Nephron (organoid): ENCODE measurements around the gene SND1.

Experiments
- H3K27ac Mint-ChIP-seq, 3 experiments: 2 replicates each; pipeline ENCODE4 v1.8.0; 2020; ENCODE audit warnings: mixed read lengths in 3 of 3, mild to moderate bottlenecking in 2 of 3, moderate library complexity in 1 of 3
- H3K27me3 Mint-ChIP-seq: 2 replicates; pipeline ENCODE4 v1.8.0; 2021; ENCODE audit warnings: low read depth, mild to moderate bottlenecking, moderate library complexity, mixed read lengths
- H3K36me3 Mint-ChIP-seq: 2 replicates; pipeline ENCODE4 v1.8.0; 2020; ENCODE audit warnings: low read depth, mixed read lengths
- H3K4me1 Mint-ChIP-seq: 2 replicates; pipeline ENCODE4 v1.8.0; 2020; ENCODE audit warnings: mixed read lengths
- H3K4me3 Mint-ChIP-seq, 3 experiments: 2 replicates each; pipeline ENCODE4 v1.8.0; 2020; ENCODE audit warnings: mild to moderate bottlenecking in 3 of 3, mixed read lengths in 3 of 3, moderate library complexity in 2 of 3
- H3K9me3 Mint-ChIP-seq: 2 replicates; pipeline ENCODE4 v1.8.0; 2020; ENCODE audit warnings: mixed read lengths
- TF ChIP-seq, protein P1 (sequence below), 3 experiments: fragments of 200-600 bp; sonication (generic); IDR thresholded peaks; one replicate each; pipeline ENCODE4 v1.5.0; 2021; ENCODE audit warnings: antibody characterized with exemption in 3 of 3; ENCODE audit not compliant: unreplicated experiment in 3 of 3

The SND1 gene

DNA sequence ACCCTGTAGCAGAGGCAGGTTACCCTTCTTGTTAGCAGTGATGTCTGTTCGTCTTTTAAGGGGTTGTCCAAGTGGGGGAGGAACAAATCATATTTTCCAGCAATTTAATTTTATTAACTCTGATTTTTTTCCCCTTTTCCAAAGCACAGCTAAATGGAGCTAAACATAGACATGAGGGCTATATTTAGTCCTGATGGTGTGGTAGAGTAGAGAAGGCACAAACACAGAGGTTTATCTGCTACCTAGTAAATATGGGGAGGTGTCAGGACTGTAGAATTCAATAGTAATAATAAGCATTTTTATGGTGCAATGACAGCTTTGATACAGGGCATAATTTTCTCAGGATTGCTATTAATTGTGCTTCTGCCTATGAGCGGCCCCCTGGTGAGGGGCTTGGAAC lies 356.8 kb downstream of the SND1 start:
- no peak overlapping the region for H3K27ac Mint-ChIP-seq

DNA sequence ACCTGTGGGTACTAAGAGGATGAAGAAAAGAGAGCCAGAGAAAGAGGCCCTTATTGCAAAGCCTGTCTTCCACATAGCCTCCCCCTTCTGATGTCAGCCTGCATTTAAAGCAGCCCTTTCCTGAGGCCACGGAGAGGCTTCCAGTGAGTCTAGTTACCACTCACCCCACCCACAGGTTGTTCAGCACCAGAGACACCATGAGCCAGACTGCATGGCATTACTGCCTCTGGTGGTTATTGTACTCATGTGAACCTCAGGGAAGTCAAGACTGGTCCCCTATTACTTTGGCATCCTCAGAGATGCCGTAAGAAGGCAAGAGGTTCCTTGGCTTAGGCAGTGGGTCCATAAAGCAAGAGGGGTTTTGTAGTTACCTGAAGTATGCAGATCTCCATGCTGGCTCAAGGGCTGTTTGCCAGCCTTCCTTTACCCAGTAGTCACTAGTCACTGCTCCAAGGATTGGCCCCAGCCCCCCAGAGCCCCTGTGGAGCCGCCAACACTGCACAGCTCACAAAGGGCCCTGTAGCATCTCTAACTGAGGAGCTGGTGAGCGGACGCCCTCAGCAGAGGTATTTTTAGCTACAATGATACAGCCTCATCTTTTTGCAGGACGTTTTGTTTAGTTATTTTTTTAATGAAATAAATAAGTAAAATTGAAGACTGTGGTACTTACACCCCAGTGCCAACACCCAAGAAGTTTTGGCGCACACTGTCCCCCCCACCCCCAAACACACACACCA lies 358.6 kb downstream of the SND1 start:
- Mint-ChIP-seq H3K36me3 (no peaks in the 10 kb centered on the region), H3K27ac (no peak overlapping the region), H3K27me3 (no peaks in the 10 kb centered on the region), H3K9me3 (no peaks in the 10 kb centered on the region), H3K4me1 (peaks cover 29% of the 10 kb centered on the region), H3K4me3 (no peak overlapping the region)
- TF ChIP-seq, protein P1, sequence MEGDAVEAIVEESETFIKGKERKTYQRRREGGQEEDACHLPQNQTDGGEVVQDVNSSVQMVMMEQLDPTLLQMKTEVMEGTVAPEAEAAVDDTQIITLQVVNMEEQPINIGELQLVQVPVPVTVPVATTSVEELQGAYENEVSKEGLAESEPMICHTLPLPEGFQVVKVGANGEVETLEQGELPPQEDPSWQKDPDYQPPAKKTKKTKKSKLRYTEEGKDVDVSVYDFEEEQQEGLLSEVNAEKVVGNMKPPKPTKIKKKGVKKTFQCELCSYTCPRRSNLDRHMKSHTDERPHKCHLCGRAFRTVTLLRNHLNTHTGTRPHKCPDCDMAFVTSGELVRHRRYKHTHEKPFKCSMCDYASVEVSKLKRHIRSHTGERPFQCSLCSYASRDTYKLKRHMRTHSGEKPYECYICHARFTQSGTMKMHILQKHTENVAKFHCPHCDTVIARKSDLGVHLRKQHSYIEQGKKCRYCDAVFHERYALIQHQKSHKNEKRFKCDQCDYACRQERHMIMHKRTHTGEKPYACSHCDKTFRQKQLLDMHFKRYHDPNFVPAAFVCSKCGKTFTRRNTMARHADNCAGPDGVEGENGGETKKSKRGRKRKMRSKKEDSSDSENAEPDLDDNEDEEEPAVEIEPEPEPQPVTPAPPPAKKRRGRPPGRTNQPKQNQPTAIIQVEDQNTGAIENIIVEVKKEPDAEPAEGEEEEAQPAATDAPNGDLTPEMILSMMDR (IDR thresholded peaks at IDR 0.05; ENCODE audit: unreplicated experiment in 3 of 3) = no peak

More for the DNA sequence above, 356.8 kb downstream of the SND1 start:
- TF ChIP-seq, protein P1 (IDR thresholded peaks at IDR 0.05; ENCODE audit: unreplicated experiment in 3 of 3) = no peak
- H3K36me3 Mint-ChIP-seq = no peaks in the 10 kb centered on the region
- H3K4me1 Mint-ChIP-seq = peaks cover 26% of the 10 kb centered on the region
- no peak overlapping the region for H3K4me3 Mint-ChIP-seq
- no peaks in the 10 kb centered on the region for H3K27me3 Mint-ChIP-seq
- H3K9me3 Mint-ChIP-seq = no peaks in the 10 kb centered on the region

DNA sequence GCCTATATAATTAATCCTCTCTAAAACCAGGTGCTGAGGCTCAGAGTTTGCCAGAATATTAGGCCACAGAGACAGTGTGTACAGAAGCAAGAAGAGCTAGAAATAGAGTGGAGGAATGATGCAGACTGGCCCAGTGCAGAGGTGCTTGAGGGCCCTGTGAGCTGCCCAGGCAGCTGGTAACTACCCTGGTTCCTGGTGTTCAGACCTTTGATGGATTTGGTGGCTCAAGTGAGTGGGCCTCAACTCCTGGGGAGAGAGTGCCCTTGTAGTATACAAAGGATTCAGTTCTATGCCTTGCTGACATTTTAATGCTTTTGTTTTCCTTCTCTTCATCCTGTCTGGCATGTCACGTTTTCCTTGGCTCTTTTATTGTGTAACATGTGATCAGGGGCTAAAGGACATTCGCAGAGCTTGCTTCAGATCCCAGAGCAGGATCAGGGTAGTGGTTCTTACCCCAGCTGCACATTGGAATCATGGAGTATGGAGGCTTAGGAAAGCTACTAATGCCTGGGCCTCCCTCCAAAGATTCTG lies 359.2 kb downstream of the SND1 start:
- Mint-ChIP-seq H3K36me3 (no peaks in the 10 kb centered on the region), H3K4me1 (peaks cover 29% of the 10 kb centered on the region), H3K27ac (peak overlapping the region; percentile 26 to 46 (median 36)), H3K4me3 (no peak overlapping the region), H3K9me3 (no peaks in the 10 kb centered on the region), H3K27me3 (no peaks in the 10 kb centered on the region)
- TF ChIP-seq, protein P1 (IDR thresholded peaks at IDR 0.05; ENCODE audit: unreplicated experiment in 3 of 3) = no peak

DNA sequence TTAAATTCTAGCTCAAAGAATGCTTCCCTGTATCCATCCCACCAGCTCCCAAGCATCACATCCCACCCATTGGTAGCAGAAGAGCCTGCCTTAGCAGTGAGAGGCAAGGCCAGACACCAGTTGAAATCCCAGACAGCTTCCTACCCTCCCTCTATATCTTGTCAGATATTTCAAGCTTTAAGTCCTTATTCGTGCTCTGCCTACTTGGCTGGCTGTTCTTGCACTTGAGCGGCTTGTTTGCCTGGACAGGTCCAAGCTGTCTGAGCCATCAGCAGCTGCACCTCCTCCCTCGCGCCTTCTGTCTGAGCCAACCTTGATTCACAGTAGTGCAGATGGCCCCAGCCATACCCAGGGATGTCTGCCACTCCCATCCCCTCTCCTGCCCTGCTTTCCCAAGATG lies 362.8 kb downstream of the SND1 start:
- Mint-ChIP-seq H3K36me3 (no peaks in the 10 kb centered on the region), H3K27me3 (no peaks in the 10 kb centered on the region)
- TF ChIP-seq, protein P1 (IDR thresholded peaks at IDR 0.05; ENCODE audit: unreplicated experiment in 3 of 3) = no peak

DNA sequence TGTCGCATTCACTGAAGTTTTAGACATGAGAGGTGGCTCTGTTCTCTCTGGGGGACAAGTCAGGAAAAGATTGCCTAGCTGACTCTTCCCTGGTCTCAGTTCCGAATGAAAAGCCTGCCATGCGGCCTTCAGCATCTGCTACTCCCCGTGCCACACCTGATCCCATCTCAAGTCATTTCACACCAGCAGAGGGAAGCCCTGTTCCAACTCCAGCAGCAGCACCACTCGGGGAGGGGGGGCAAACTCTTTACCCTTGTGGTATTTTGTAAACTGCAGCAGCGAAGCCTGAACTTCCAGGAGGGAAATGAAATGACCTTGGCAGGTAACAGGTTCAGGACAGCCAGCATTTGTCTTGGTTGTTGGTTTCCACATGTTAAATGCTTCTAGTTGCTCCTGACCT lies 365.5 kb downstream of the SND1 start:
- TF ChIP-seq, protein P1 (IDR thresholded peaks at IDR 0.05; ENCODE audit: unreplicated experiment in 3 of 3) = no peak
- H3K9me3 Mint-ChIP-seq = no peaks in the 10 kb centered on the region
- H3K4me3 Mint-ChIP-seq = no peak overlapping the region
- H3K27ac Mint-ChIP-seq = peak overlapping the region in 2 of 3 experiments; percentile 33 to 47
- H3K27me3 Mint-ChIP-seq = no peaks in the 10 kb centered on the region
- peaks cover 40% of the 10 kb centered on the region for H3K4me1 Mint-ChIP-seq
- peaks cover 12% of the 10 kb centered on the region for H3K36me3 Mint-ChIP-seq

More for the DNA sequence above, 362.8 kb downstream of the SND1 start:
- Mint-ChIP-seq H3K4me1 (peaks cover 38% of the 10 kb centered on the region), H3K4me3 (no peak overlapping the region), H3K9me3 (no peaks in the 10 kb centered on the region), H3K27ac (peak overlapping the region in 1 of 3 experiments; percentile 11)
